Thyroid gland (tissue), 4 donors: ENCODE data around the gene RGS11.

Experiments used
- CTCF ChIP-seq, 6 experiments: fragments of 200-600 bp in 3 of 6; fragments of 450-650 bp in 3 of 6; sonication (generic) in 3 of 6; IDR thresholded peaks; one replicate each; pipeline ENCODE4 v1.5.1; 2016 to 2019; ENCODE audit warnings: antibody characterized with exemption in 6 of 6, mild to moderate bottlenecking in 2 of 6, inconsistent platforms in 1 of 6, moderate library complexity in 1 of 6
- POLR2A ChIP-seq, 2 donors: fragments of 450-650 bp; IDR thresholded peaks; one replicate each; pipeline ENCODE4 v1.6.1; 2017; ENCODE audit warnings: antibody characterized with exemption in 2 of 2, mild to moderate bottlenecking in 2 of 2, moderate library complexity in 1 of 2

GRCh38 chr16:282491-282890, 6.7 kb upstream of the RGS11 start:
- TF ChIP-seq CTCF (IDR thresholded peaks at IDR 0.05) (no peak), POLR2A (IDR thresholded peaks at IDR 0.05) (no peak)
